Memory B cell (primary cell): ENCODE data around the gene GRSF1.

ENCODE experiments used
- ATAC-seq: fragments of 150-1000 bp; cut with Tn5 transposase; 2 replicates; pipeline ENCODE4 v1.10.0; 2021; ENCODE audit warnings: low read depth, mild to moderate bottlenecking, moderate library complexity
- DNase-seq, 2 donors: peaks; one replicate each; pipeline ENCODE4 v3.0.0; 2022; ENCODE audit warnings: low spot score in 2 of 2
- H3K27ac Mint-ChIP-seq: one replicate; pipeline ENCODE4 v1.8.0; 2022; ENCODE audit warnings: mild to moderate bottlenecking, moderate library complexity, mixed read lengths
- H3K27me3 Mint-ChIP-seq: one replicate; pipeline ENCODE4 v1.8.0; 2022; ENCODE audit warnings: mixed read lengths
- H3K36me3 Mint-ChIP-seq: one replicate; pipeline ENCODE4 v1.8.0; 2022; ENCODE audit warnings: mild to moderate bottlenecking, mixed read lengths
- H3K4me1 Mint-ChIP-seq: one replicate; pipeline ENCODE4 v1.8.0; 2022; ENCODE audit warnings: mixed read lengths
- H3K4me3 Mint-ChIP-seq: one replicate; pipeline ENCODE4 v1.8.0; 2022; ENCODE audit warnings: mild to moderate bottlenecking, moderate library complexity, mixed read lengths
- H3K9me3 Mint-ChIP-seq: one replicate; pipeline ENCODE4 v1.8.0; 2022; ENCODE audit warnings: mixed read lengths

Gene GRSF1, protein sequence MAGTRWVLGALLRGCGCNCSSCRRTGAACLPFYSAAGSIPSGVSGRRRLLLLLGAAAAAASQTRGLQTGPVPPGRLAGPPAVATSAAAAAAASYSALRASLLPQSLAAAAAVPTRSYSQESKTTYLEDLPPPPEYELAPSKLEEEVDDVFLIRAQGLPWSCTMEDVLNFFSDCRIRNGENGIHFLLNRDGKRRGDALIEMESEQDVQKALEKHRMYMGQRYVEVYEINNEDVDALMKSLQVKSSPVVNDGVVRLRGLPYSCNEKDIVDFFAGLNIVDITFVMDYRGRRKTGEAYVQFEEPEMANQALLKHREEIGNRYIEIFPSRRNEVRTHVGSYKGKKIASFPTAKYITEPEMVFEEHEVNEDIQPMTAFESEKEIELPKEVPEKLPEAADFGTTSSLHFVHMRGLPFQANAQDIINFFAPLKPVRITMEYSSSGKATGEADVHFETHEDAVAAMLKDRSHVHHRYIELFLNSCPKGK

DNA sequence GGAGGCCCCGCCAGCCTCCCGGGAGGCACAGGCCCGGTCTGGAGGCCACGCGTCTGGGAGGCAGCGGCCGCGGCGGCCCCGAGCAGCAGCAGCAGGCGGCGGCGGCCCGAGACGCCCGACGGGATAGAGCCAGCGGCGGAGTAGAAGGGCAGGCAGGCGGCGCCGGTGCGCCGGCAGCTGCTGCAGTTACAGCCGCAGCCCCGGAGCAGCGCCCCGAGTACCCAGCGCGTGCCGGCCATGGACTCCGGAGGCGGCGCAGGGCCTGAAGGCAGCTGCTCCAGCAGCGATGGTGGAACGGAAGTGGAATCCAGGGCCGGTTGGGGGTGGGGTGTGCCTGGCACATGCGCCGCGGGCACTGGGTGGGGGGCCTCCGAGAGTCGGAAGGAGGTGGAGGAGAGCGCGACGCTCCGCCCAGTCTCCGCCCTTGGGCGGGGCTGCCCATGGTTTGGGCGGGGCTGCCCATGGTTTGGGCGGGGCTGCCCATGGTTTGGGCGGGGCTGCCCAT lies at the start of gene GRSF1:
TSS of gene GRSF1 (minus strand) at position 302 of the 505 bp plus-strand sequence. CDS start at position 239, 63 bp downstream.
- Mint-ChIP-seq H3K27me3 (no peaks in the 10 kb centered on the region), H3K27ac (peak within 1 kb of the TSS; percentile 94), H3K4me1 (peaks cover 28% of the 10 kb centered on the region), H3K4me3 (peak within 1 kb of the TSS; percentile 96), H3K36me3 (peaks cover 8% of the 10 kb centered on the region), H3K9me3 (no peaks in the 10 kb centered on the region)
- peak; percentile 89 to 92 for DNase-seq
- ATAC-seq = peak; percentile 79

DNA sequence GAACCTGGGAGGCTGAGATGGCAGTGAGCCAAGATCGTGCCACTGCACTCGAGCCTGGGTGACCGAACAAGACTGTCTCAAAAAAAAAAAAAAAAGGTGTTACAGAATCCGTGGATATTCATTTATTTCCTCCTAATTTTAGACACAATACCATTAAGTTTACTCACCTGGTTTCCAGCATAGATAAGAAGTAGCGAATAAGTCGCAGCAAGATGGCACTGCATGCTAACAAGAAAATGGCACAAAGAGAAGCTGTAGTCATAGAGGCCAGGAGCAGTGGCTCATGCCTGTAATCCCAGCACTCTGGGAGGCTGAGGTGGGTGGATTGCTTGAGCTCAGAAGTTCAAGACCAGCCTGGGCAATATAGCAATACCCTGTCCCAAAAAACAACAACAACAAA lies 45.5 kb upstream of the GRSF1 start:
- H3K4me3 Mint-ChIP-seq = no peak overlapping the region
- H3K36me3 Mint-ChIP-seq = no peaks in the 10 kb centered on the region
- DNase-seq (no peak), ATAC-seq (no peak)
- no peaks in the 10 kb centered on the region for H3K27me3 Mint-ChIP-seq
- H3K27ac Mint-ChIP-seq = no peak overlapping the region
- no peaks in the 10 kb centered on the region for H3K9me3 Mint-ChIP-seq
- no peaks in the 10 kb centered on the region for H3K4me1 Mint-ChIP-seq

DNA sequence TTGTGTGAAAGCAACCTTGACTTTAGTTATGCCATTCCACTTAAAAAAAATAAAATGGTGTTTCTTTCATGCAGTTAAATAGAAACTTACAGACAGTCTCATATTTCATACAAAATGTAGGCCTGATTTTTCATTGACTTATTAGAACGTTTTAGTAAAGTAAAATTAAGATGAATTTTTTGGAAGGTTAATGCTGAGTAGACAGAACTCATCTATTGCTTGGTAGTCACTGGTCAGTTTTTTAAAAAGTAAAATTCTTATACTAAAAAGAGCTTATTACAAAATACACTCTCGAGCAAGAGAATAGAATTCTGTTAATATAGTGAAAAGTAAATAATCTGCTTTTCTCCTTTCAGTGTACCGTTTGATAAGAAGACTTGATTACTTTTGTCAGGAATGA lies 41.0 kb upstream of the GRSF1 start:
- no peak for ATAC-seq

DNA sequence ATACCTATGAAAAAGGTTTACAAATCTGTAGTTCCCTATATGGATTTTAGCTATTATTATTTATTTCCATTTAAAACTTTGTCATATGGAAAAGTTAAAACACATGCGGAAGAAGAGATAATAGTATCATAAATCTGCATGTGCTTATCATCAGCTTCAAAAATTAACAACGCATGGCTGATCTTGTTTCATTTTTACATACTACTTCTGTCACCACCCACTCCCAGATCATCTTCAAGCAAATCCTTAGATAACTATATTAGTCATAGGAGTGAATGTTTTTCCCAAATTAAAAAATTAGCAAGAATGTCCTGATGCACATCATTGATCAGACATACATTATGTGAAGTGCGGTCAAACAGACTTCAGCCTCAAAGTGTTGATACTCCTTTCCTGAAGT lies 37.9 kb upstream of the GRSF1 start:
- Mint-ChIP-seq H3K36me3 (no peaks in the 10 kb centered on the region), H3K4me1 (peaks cover 10% of the 10 kb centered on the region), H3K27ac (no peak overlapping the region), H3K27me3 (no peaks in the 10 kb centered on the region), H3K9me3 (no peaks in the 10 kb centered on the region), H3K4me3 (no peak overlapping the region)
- no peak for ATAC-seq
- no peak for DNase-seq

More for the DNA sequence above, 41.0 kb upstream of the GRSF1 start:
- no peak for DNase-seq
- Mint-ChIP-seq H3K4me3 (no peak overlapping the region), H3K9me3 (no peaks in the 10 kb centered on the region), H3K27me3 (no peaks in the 10 kb centered on the region), H3K27ac (no peak overlapping the region), H3K4me1 (peaks cover 4% of the 10 kb centered on the region), H3K36me3 (no peaks in the 10 kb centered on the region)

DNA sequence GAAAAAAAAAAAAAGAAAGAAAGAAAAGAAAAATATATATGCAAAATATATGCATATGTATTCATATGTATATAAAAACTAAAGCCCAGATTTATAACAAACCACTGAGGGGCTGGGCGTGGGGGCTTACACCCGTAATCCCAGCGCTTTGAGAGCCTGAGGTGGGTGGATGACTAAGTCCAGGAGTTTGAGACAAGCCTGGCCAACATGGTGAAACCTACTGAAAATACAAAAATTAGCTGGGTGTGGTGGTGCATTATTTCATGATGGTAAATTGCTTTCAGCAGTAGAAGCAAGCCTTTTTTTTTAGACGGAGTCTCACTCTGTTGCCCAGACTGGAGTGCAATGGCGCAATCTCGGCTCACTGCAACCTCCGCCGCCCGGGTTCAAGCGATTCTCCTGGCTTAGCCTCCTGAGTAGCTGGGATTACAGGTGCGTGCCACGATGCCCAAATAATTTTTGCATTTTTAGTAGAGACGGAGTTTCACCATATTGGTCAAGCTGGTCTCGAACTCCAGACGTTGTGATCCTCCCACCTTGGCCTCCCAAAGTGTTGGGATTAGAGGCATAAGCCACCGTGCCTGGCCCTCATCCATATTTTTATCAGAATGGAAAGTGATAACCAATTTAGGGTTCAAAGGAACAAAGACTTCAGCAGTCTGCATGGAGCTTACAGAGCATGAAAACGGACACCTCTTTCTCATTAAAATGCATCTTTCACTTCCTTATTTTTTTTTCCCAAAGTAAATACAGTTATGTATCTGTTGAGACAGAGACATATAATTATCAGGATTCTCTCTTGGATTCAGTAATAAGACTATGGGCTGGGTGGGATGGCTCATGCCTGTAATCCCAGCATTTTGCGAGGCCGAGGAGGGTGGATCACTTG lies 34.8 kb upstream of the GRSF1 start:
- Mint-ChIP-seq H3K4me3 (peak overlapping the region; percentile 88), H3K4me1 (peaks cover 10% of the 10 kb centered on the region), H3K27ac (peak overlapping the region; percentile 31), H3K27me3 (no peaks in the 10 kb centered on the region), H3K9me3 (no peaks in the 10 kb centered on the region), H3K36me3 (no peaks in the 10 kb centered on the region)
- DNase-seq = peak in 1 of 2 donors; percentile 12
- peak; percentile 95 for ATAC-seq

DNA sequence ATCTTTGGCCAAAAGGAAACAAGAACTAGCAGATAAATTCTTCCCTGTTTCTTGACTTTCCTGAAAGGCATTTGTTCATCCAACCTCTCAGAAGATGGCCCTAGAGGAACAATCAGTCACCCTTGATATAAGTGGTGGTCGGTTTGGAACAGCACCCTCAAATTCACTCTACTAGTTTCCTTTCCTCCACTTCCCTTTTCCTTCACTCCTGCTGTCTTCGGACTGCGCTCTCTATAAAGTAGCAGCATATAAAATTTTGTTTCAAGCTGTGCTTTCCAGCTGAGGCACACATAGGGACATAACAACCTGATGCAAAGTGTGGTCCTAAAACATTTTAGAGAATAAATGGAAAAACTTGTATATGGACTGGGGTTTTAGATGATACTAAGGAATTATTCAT lies 33.5 kb upstream of the GRSF1 start:
- Mint-ChIP-seq H3K4me1 (peaks cover 10% of the 10 kb centered on the region), H3K9me3 (no peaks in the 10 kb centered on the region), H3K36me3 (no peaks in the 10 kb centered on the region), H3K4me3 (no peak overlapping the region), H3K27ac (no peak overlapping the region), H3K27me3 (no peaks in the 10 kb centered on the region)
- DNase-seq = no peak
- ATAC-seq = no peak

DNA sequence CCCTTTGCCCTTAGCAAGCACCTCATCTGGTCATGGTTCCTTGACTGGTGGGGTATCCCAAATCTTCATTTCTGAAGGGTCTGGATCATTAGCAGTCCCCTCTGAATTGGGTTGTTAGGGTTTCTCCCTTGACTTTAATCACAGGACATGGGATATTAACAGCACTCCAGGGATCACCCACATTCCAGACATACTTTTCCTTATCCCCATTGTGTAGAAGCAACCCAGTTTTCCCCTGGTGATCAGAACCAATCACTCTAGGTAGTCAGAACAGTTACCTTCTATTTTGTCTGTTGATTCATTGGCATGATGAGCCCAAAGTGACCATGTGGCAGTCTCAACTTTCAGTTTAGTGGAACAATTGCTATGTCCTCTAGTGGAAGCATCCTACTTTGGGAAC lies 29.1 kb upstream of the GRSF1 start:
- no peak overlapping the region for H3K4me3 Mint-ChIP-seq
- no peaks in the 10 kb centered on the region for H3K9me3 Mint-ChIP-seq
- no peaks in the 10 kb centered on the region for H3K36me3 Mint-ChIP-seq
- no peak for DNase-seq
- H3K27me3 Mint-ChIP-seq = no peaks in the 10 kb centered on the region
- no peak for ATAC-seq
- no peaks in the 10 kb centered on the region for H3K4me1 Mint-ChIP-seq
- H3K27ac Mint-ChIP-seq = no peak overlapping the region

DNA sequence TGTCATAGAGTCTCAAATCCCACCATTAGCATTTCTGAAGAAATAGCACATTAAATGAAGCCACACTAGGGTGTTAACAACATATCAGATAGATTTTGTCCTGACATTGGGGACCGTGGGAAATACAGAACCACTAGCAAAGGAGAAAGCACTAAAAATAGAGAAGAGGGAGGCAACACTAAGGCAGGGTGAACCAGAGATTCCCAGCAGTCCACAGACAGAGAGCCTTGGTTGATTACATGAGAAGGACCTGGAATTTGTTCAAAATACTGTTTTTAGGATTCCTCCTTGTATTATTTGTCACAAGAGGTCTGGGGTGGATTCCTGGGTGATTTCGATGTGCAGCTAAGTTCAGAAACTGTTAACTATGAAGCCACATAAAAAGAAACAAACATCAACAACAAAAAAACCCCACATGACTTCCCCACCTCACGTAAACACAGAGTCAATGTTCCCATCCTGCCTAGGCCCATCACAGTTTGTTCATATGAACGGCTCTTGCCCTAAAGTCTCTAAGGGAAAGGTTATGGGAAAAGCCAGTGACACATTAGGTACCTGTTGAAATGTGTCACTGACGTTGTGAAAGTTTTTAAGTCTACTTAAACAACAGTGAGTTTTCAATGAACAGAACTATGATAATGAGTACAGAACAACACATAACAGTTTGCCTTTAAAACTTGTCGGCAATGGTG lies 23.6 kb upstream of the GRSF1 start:
- no peaks in the 10 kb centered on the region for H3K9me3 Mint-ChIP-seq
- H3K27ac Mint-ChIP-seq = peak overlapping the region; percentile 47
- no peaks in the 10 kb centered on the region for H3K27me3 Mint-ChIP-seq
- ATAC-seq (peak; percentile 37), DNase-seq (no peak)
- H3K36me3 Mint-ChIP-seq = no peaks in the 10 kb centered on the region
- peaks cover 5% of the 10 kb centered on the region for H3K4me1 Mint-ChIP-seq
- H3K4me3 Mint-ChIP-seq = peak overlapping the region; percentile 27

DNA sequence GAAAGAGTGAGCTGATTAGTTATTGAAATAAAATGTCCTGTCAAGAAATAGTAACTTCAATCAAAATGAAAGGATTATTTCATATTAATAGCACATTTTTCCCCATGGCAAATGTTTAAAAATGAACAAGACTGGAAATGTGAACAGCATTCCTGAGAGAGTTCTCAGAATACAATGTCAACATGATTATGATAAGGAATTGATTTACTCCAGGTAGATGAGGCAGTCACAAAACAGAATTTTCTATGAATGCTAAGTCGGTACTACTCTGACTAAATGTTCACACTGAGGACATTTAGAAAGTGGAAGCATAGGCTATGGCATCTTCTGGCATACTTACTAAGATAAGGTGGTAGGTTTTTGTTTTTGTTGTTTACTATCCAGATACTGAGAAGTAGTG lies 19.4 kb upstream of the GRSF1 start:
- DNase-seq (no peak), ATAC-seq (no peak)
- Mint-ChIP-seq H3K9me3 (no peaks in the 10 kb centered on the region), H3K4me3 (no peak overlapping the region), H3K36me3 (no peaks in the 10 kb centered on the region), H3K4me1 (peaks cover 5% of the 10 kb centered on the region), H3K27me3 (no peaks in the 10 kb centered on the region), H3K27ac (no peak overlapping the region)

DNA sequence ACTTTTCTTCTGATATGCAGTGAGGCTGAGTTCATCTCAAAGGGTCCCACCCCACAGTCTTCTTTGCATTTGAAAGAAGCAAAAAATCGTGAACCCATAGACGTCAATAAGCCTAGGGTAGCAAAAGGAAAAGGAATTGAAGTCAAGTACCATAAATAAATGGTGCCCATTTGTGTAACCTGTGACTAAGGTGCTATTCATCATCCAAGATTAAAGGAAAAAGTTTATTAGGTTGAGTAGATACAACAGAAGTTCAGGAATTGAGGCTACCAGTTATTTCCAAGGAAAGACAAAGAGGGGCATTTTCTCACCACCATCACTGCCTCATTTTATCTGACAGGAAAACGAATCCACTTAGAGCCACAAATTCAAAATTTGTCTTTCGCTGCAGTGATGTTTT lies 18.8 kb upstream of the GRSF1 start:
- H3K4me3 Mint-ChIP-seq = no peak overlapping the region
- no peak for ATAC-seq

DNA sequence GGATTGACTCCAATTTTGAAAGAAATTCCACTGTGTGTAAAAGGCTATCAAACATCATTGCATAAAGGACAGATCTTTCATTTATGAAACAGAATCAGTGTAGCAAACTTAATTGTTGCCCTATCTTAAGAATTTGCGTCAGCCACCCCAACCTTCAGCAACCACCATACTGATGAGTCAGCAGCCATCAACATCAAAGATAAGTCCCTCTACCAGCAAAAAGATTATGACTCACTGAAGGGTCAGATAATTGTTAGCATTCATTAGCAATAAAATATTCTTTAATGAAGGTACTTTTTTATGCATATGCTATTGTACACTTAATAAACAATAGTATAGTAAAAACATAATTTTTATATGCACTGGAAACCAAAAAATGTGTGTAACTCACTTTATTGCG lies 15.8 kb upstream of the GRSF1 start:
- Mint-ChIP-seq H3K27ac (no peak overlapping the region), H3K27me3 (no peaks in the 10 kb centered on the region), H3K36me3 (no peaks in the 10 kb centered on the region), H3K4me1 (no peaks in the 10 kb centered on the region), H3K4me3 (no peak overlapping the region), H3K9me3 (no peaks in the 10 kb centered on the region)
- DNase-seq (no peak), ATAC-seq (no peak)

More for the DNA sequence above, 18.8 kb upstream of the GRSF1 start:
- H3K4me1 Mint-ChIP-seq = peaks cover 4% of the 10 kb centered on the region
- H3K27ac Mint-ChIP-seq = no peak overlapping the region
- no peak for DNase-seq
- H3K36me3 Mint-ChIP-seq = no peaks in the 10 kb centered on the region
- no peaks in the 10 kb centered on the region for H3K9me3 Mint-ChIP-seq
- H3K27me3 Mint-ChIP-seq = no peaks in the 10 kb centered on the region

DNA sequence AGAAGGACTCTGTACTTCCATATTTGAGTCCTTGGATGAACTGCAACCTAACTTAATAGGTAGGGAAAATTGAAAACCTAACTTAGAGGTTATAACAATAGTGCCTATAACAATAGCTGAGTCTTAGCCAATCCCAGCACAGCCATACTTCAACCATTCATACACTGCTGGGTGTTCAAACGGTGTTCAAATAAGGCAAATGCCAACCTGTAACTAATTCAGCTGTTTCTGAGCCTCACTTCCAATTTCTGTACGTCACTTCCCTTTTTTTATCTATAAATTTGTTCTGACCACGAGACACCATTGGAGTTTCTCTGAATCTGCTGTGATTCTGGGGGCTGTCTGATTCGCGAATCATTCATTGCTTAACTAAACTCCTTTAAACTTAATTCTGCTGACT lies 9.6 kb upstream of the GRSF1 start:
- peak; percentile 70 for ATAC-seq
- Mint-ChIP-seq H3K27me3 (no peaks in the 10 kb centered on the region), H3K4me3 (no peak overlapping the region)

DNA sequence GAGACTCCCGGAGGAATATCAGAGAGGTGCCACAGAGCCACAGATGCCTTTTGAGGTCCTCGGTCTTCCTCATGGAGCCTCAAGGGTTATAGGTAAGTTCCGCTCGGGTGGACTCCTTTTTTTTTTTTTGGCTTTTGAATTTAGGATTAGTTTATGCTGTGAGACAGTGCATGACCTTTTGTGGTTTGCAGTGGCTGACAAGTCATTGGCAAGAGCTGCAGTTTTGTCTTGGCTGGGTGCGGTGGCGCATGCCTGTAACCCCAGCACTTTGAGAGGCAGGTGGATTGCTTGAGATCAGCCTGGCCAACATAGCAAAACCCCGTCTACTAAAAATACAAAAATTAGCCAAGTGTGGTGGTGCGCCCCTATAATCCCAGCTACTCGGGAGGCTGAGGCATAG lies 4.5 kb upstream of the GRSF1 start:
- Mint-ChIP-seq H3K27me3 (no peaks in the 10 kb centered on the region), H3K4me1 (peaks cover 19% of the 10 kb centered on the region), H3K27ac (no peak overlapping the region), H3K36me3 (no peaks in the 10 kb centered on the region), H3K4me3 (peak overlapping the region; percentile 29), H3K9me3 (no peaks in the 10 kb centered on the region)
- DNase-seq = peak; percentile 16 to 17
- peak; percentile 25 for ATAC-seq

More for the DNA sequence above, 9.6 kb upstream of the GRSF1 start:
- peak in 1 of 2 donors; percentile 8 for DNase-seq
- peaks cover 10% of the 10 kb centered on the region for H3K4me1 Mint-ChIP-seq
- no peaks in the 10 kb centered on the region for H3K36me3 Mint-ChIP-seq
- peak overlapping the region; percentile 65 for H3K27ac Mint-ChIP-seq
- no peaks in the 10 kb centered on the region for H3K9me3 Mint-ChIP-seq
